H9 (cell line): ENCODE measurements around the gene PDE2A. TPM values are rescaled to one million over a fixed set of nuclear protein-coding genes. Genes with fewer than 3 reads are reported as not detected.

Experiments
- DNase-seq: peaks from one replicate; pipeline ENCODE4 v3.0.0-alpha.2; 2017
- H2AFZ ChIP-seq: one replicate; pipeline ENCODE4 v1.6.1; 2013; ENCODE audit warnings: mild to moderate bottlenecking, low read length, control low read depth, moderate library complexity
- H2AK5ac ChIP-seq: 2 replicates; pipeline ENCODE4 v1.6.1; 2013; ENCODE audit warnings: low read length, control low read depth, mixed read lengths; ENCODE audit not compliant: insufficient read length
- H2BK120ac ChIP-seq: one replicate; pipeline ENCODE4 v1.6.1; 2013; ENCODE audit warnings: low read depth, mild to moderate bottlenecking, low read length, control low read depth, inconsistent platforms; ENCODE audit not compliant: poor library complexity, severe bottlenecking
- H2BK12ac ChIP-seq: 2 replicates; pipeline ENCODE4 v1.6.1; 2013; ENCODE audit warnings: low read length, control low read depth, mixed read lengths, low read depth; ENCODE audit not compliant: insufficient read length
- H2BK15ac ChIP-seq: 2 replicates; pipeline ENCODE4 v1.6.1; 2013; ENCODE audit warnings: low read depth, low read length, control low read depth
- H2BK20ac ChIP-seq: one replicate; pipeline ENCODE4 v1.6.1; 2013; ENCODE audit warnings: low read depth, mild to moderate bottlenecking, low read length, control low read depth, inconsistent platforms; ENCODE audit not compliant: poor library complexity, severe bottlenecking
- H2BK5ac ChIP-seq: 2 replicates; pipeline ENCODE4 v1.6.1; 2013; ENCODE audit warnings: low read length, control low read depth, mixed read lengths; ENCODE audit not compliant: insufficient read length
- H3K14ac ChIP-seq: 2 replicates; pipeline ENCODE4 v1.6.1; 2013; ENCODE audit warnings: low read length, control low read depth; ENCODE audit not compliant: insufficient read depth
- H3K18ac ChIP-seq: 2 replicates; pipeline ENCODE4 v1.6.1; 2013; ENCODE audit warnings: low read depth, mild to moderate bottlenecking, mixed read lengths, low read length, control low read depth; ENCODE audit not compliant: insufficient read length
- H3K23ac ChIP-seq: 2 replicates; pipeline ENCODE4 v1.6.1; 2013; ENCODE audit warnings: low read length, control low read depth, mixed read lengths, low read depth; ENCODE audit not compliant: insufficient read length
- H3K23me2 ChIP-seq: 2 replicates; pipeline ENCODE4 v1.6.1; 2013; ENCODE audit warnings: low read depth, mild to moderate bottlenecking, mixed read lengths, low read length, control low read depth; ENCODE audit not compliant: insufficient read length, poor library complexity, severe bottlenecking
- H3K27ac ChIP-seq: 2 replicates; pipeline ENCODE4 v1.5.1; 2013; ENCODE audit warnings: low read length, control low read depth, mixed read lengths, low read depth; ENCODE audit not compliant: insufficient read length
- H3K27me3 ChIP-seq: 2 replicates; pipeline ENCODE4 v1.6.1; 2013; ENCODE audit warnings: low read length, control low read depth, inconsistent platforms; ENCODE audit not compliant: insufficient read depth
- H3K4ac ChIP-seq: 2 replicates; pipeline ENCODE4 v1.6.1; 2013; ENCODE audit warnings: low read depth, mild to moderate bottlenecking, control low read depth, inconsistent platforms, low read length, moderate library complexity
- H3K4me1 ChIP-seq: 2 replicates; pipeline ENCODE4 v1.6.1; 2013; ENCODE audit warnings: low read length, control low read depth, inconsistent platforms; ENCODE audit not compliant: insufficient read depth
- H3K4me2 ChIP-seq: 2 replicates; pipeline ENCODE4 v1.6.1; 2013; ENCODE audit warnings: low read length, control low read depth, mixed read lengths; ENCODE audit not compliant: insufficient read length, insufficient read depth
- H3K56ac ChIP-seq: 2 replicates; pipeline ENCODE4 v1.6.1; 2013; ENCODE audit warnings: low read depth, mild to moderate bottlenecking, mixed read lengths, low read length, control low read depth; ENCODE audit not compliant: insufficient read length
- H3K79me1 ChIP-seq: 2 replicates; pipeline ENCODE4 v1.6.1; 2013; ENCODE audit warnings: low read depth, mild to moderate bottlenecking, moderate library complexity, low read length, control low read depth, inconsistent platforms; ENCODE audit not compliant: insufficient read depth, poor library complexity, severe bottlenecking
- H3K79me2 ChIP-seq: 2 replicates; pipeline ENCODE4 v1.6.1; 2013; ENCODE audit warnings: low read length, control low read depth, inconsistent platforms; ENCODE audit not compliant: insufficient read depth
- H3K9ac ChIP-seq: 2 replicates; pipeline ENCODE4 v1.6.1; 2013; ENCODE audit warnings: low read length, control low read depth, mixed read lengths; ENCODE audit not compliant: insufficient read length; ENCODE audit errors: extremely low read depth
- H3K9me3 ChIP-seq: one replicate; pipeline ENCODE4 v1.6.1; 2013; ENCODE audit warnings: low read depth, low read length, inconsistent platforms; ENCODE audit not compliant: control insufficient read depth
- H3T11ph ChIP-seq: one replicate; pipeline ENCODE4 v1.6.1; 2013; ENCODE audit warnings: mild to moderate bottlenecking, low read length, control low read depth, inconsistent platforms
- H4K20me1 ChIP-seq: one replicate; pipeline ENCODE4 v1.6.1; 2013; ENCODE audit not compliant: control insufficient read depth, insufficient read length, insufficient read depth
- H4K5ac ChIP-seq: 2 replicates; pipeline ENCODE4 v1.6.1; 2013; ENCODE audit warnings: low read depth, mild to moderate bottlenecking, mixed read lengths, low read length, control low read depth; ENCODE audit not compliant: insufficient read length
- H4K8ac ChIP-seq: replicated peaks from 2 replicates; pipeline ENCODE4 v1.6.1; 2013; ENCODE audit warnings: low read length, control low read depth, mixed read lengths, low read depth; ENCODE audit not compliant: insufficient read length
- H4K91ac ChIP-seq: 2 replicates; pipeline ENCODE4 v1.6.1; 2013; ENCODE audit warnings: low read depth, mild to moderate bottlenecking, moderate library complexity, mixed read lengths, low read length, control low read depth; ENCODE audit not compliant: insufficient read length
- H3K27ac Mint-ChIP-seq, 3 experiments: 2 replicates in 2 of 3; 3 replicates in 1 of 3; pipeline ENCODE4 v1.8.0; 2020 to 2021; ENCODE audit warnings: mixed read lengths in 3 of 3, mild to moderate bottlenecking in 1 of 3, moderate library complexity in 1 of 3
- H3K27me3 Mint-ChIP-seq: 2 replicates; pipeline ENCODE4 v1.8.0; 2021; ENCODE audit warnings: low read depth, mild to moderate bottlenecking, moderate library complexity, mixed read lengths
- H3K36me3 Mint-ChIP-seq, 3 experiments: 2 replicates in 2 of 3; 3 replicates in 1 of 3; pipeline ENCODE4 v1.8.0; 2020 to 2021; ENCODE audit warnings: low read depth in 3 of 3, mixed read lengths in 3 of 3; ENCODE audit not compliant: insufficient read depth in 1 of 3
- H3K4me1 Mint-ChIP-seq, 2 experiments: 2 replicates each; pipeline ENCODE4 v1.8.0; 2020; ENCODE audit warnings: mixed read lengths in 2 of 2
- H3K4me3 Mint-ChIP-seq, 2 experiments: 2 replicates in 1 of 2; 3 replicates in 1 of 2; pipeline ENCODE4 v1.8.0; 2020 to 2021; ENCODE audit warnings: mild to moderate bottlenecking in 2 of 2, mixed read lengths in 2 of 2, moderate library complexity in 1 of 2
- H3K9me3 Mint-ChIP-seq, 2 experiments: 2 replicates in 1 of 2; 3 replicates in 1 of 2; pipeline ENCODE4 v1.8.0; 2020; ENCODE audit warnings: mild to moderate bottlenecking in 2 of 2, mixed read lengths in 2 of 2, moderate library complexity in 1 of 2
- WGBS: extraction: QIAGEN DNeasy Blood & Tissue Kit; methylation state at CpG from one replicate; pipeline ENCODE4 v1.1.7; 2013; ENCODE audit warnings: missing lambda C conversion rate, low lambda C conversion rate, mixed read lengths; ENCODE audit not compliant: insufficient read length; ENCODE audit errors: extremely low coverage; 5-methylcytosine and 5-hydroxymethylcytosine counted together
- total RNA-seq: library from RNA; stranded (reverse); gene quantifications from 2 replicates; pipeline ENCODE4 v1.2.1, GENCODE V29; 2021
- TF ChIP-seq, protein P1 (sequence below): fragments of 200-600 bp; sonication (generic); conservative IDR thresholded peaks from 3 replicates; pipeline ENCODE4 v1.8.0; 2021; ENCODE audit warnings: antibody characterized with exemption, mild to moderate bottlenecking

Gene PDE2A
- total RNA-seq, 1 experiment from 2014 or later = 3.4 TPM

DNA sequence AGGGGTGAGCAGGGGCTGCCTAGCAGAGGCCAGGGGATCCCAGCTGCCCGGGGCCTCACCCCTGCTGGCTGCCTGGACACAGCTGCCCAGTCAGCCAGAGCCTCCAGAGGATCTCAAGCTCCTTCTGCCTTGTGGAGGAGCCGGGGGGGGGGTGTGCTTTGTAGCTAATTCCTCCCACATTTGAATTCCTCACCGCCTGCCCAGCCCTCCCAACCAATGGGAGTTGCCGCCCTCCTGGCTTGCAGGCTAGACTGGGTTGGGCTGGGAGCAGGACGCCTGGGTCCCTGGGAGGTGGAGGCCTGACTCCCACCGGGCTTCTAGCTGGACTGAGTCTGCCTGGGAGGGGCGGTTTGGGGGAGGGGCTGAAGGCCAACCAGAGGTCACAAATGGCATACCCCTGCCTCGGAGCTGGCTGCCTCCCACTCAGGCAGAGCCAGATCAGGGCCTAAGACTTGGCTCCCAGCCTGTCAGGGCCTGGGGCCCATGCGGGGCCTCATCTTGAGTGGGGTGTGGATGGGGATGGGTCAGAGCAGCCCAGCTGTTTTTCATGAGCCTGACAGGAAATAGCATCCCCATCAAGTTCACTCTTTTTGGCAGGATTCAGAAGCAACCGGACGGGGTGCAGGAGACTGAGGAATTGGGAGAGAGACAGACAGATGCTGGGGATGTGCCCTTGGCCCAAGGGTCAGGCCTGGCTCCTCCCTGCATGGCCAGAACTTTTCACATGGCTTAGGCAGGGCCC lies 29.2 kb upstream of the PDE2A start:
- no peak overlapping the region for H4K8ac ChIP-seq
- DNase-seq = no peak
- no peaks in the 10 kb centered on the region for H3K79me2 ChIP-seq
- no peak overlapping the region for H4K91ac ChIP-seq
- no peak overlapping the region for H2BK15ac ChIP-seq
- H3K4me2 ChIP-seq = no peak overlapping the region
- no peaks in the 10 kb centered on the region for H3K9me3 ChIP-seq
- no peak overlapping the region for H3K9ac ChIP-seq
- H3K18ac ChIP-seq = no peak overlapping the region
- H3K56ac ChIP-seq = no peak overlapping the region
- H2BK5ac ChIP-seq = no peak overlapping the region
- H4K20me1 ChIP-seq = peaks cover 2% of the 10 kb centered on the region
- H3K27ac Mint-ChIP-seq = no peak overlapping the region; a peak in 1 of 7 replicates
- peaks cover 49 to 60% of the 10 kb centered on the region in 2 experiments for H3K4me1 Mint-ChIP-seq
- H3K27me3 ChIP-seq = no peaks in the 10 kb centered on the region
- no peak overlapping the region for H3K4me3 Mint-ChIP-seq
- H3K4ac ChIP-seq = no peak overlapping the region
- H3K23me2 ChIP-seq = peaks cover 3% of the 10 kb centered on the region
- no peak overlapping the region for H2AK5ac ChIP-seq
- H3T11ph ChIP-seq = no peak overlapping the region
- no peak overlapping the region for H3K14ac ChIP-seq
- peaks cover 17 to 56% (median 46%) of the 10 kb centered on the region in 3 experiments for H3K36me3 Mint-ChIP-seq
- WGBS = no CpG with 5 or more reads among the region's 11 CpGs
- no peak overlapping the region for H3K27ac ChIP-seq
- TF ChIP-seq, protein P1, sequence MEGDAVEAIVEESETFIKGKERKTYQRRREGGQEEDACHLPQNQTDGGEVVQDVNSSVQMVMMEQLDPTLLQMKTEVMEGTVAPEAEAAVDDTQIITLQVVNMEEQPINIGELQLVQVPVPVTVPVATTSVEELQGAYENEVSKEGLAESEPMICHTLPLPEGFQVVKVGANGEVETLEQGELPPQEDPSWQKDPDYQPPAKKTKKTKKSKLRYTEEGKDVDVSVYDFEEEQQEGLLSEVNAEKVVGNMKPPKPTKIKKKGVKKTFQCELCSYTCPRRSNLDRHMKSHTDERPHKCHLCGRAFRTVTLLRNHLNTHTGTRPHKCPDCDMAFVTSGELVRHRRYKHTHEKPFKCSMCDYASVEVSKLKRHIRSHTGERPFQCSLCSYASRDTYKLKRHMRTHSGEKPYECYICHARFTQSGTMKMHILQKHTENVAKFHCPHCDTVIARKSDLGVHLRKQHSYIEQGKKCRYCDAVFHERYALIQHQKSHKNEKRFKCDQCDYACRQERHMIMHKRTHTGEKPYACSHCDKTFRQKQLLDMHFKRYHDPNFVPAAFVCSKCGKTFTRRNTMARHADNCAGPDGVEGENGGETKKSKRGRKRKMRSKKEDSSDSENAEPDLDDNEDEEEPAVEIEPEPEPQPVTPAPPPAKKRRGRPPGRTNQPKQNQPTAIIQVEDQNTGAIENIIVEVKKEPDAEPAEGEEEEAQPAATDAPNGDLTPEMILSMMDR = no peak
- no peak overlapping the region for H2BK20ac ChIP-seq
- H2BK120ac ChIP-seq = no peak overlapping the region
- H3K79me1 ChIP-seq = no peaks in the 10 kb centered on the region
- H2AFZ ChIP-seq = no peak overlapping the region
- H3K23ac ChIP-seq = no peak overlapping the region
- no peak overlapping the region for H4K5ac ChIP-seq
- peaks cover 5% of the 10 kb centered on the region; the same call in 1 of the 2 replicates for H3K4me1 ChIP-seq
- H2BK12ac ChIP-seq = no peak overlapping the region
- no peaks in the 10 kb centered on the region for H3K9me3 Mint-ChIP-seq
- no peaks in the 10 kb centered on the region for H3K27me3 Mint-ChIP-seq
